ENCODE results near the gene CRTC1.

DNA sequence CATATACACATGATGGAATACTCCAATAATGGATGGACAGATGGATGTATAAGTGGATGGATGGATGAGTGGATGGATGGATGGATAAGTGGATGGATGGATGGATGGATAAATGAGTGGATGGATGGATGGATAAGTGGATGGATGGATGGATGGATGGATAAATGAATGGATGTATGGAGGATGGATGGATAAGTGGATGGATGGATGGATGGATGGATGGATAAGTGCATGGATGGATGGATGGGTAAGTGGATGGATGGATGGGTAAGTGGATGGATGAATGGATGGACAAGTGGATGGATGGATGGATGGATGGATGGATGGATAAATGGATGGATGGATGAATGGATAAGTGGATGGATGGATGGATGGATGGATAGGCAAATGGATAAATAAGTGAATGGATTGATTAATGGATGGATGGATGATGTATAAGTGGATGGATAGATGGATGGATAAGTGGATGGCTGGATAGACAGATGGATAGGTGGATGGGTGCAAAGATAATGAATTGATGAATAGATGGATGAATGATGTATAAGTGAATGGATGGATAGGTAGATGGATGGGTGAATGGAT, 116.0 kb downstream of the CRTC1 start:
- TF ChIP-seq POLR2A (IDR thresholded peaks at IDR 0.05) (no peak), CTCF (IDR thresholded peaks at IDR 0.05) (no peak)

Data from uterus (tissue), 2 donors.